A673 (cell line): Measurements from ENCODE around the gene ALX3.

Experiments used
- CTCF ChIP-seq: fragments of 300-800, 200-600 bp; sonication (generic); conservative IDR thresholded peaks from 2 replicates; pipeline ENCODE4 v1.5.1; 2017; ENCODE audit warnings: low read depth, mild to moderate bottlenecking, antibody characterized with exemption, low read length, moderate library complexity, mixed read lengths
- EZH2 ChIP-seq: fragments of 200-600 bp; sonication (generic); IDR thresholded peaks from 2 replicates; pipeline ENCODE4 v1.6.1; 2017; ENCODE audit warnings: borderline replicate concordance, low read depth, mild to moderate bottlenecking, mixed read lengths, antibody characterized with exemption, low read length; ENCODE audit not compliant: poor library complexity, severe bottlenecking

DNA sequence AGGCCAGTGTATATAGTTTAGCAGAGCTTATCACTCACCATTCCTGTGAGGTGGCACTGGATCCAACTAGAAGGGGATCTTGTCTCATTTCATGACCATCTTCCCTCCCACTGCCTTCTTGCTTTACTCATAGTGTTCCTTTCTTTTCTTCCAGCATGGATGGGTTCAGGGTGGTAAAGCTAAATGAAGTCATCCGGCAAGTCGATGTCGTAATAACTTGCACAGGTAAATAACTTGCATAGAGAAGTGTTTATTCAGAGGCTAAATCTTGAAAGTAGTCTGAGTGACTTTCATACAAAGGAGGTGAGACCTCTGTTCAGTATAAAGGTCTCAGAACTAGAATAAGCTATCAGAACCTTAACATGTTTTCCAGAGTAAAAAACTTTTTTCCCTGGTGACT is 52.7 kb downstream of the ALX3 start:
- TF ChIP-seq CTCF (no peak), EZH2 (no peak)
